Muscle of leg (tissue), 11 donors: ENCODE data around the gene NHSL2. TPM values are rescaled to one million over a fixed set of nuclear protein-coding genes. Genes with fewer than 3 reads are reported as not detected.
A peak's percentile ranks its signal among the peaks of the same experiment; 100 is the strongest.

Experiments used
- DNase-seq: peaks from one replicate; pipeline ENCODE4 v3.0.0; 2013
- H3K27ac ChIP-seq: one replicate; pipeline ENCODE4 v1.5.1; 2013; ENCODE audit warnings: mild to moderate bottlenecking, low read length, control low read depth
- H3K27me3 ChIP-seq: one replicate; pipeline ENCODE4 v1.6.1; 2013; ENCODE audit warnings: low read length; ENCODE audit not compliant: control insufficient read depth, insufficient read depth
- H3K36me3 ChIP-seq: one replicate; pipeline ENCODE4 v1.6.1; 2013; ENCODE audit warnings: low read length; ENCODE audit not compliant: control insufficient read depth, insufficient read depth
- H3K4me1 ChIP-seq: one replicate; pipeline ENCODE4 v1.6.1; 2013; ENCODE audit warnings: low read length; ENCODE audit not compliant: control insufficient read depth, insufficient read depth
- H3K4me3 ChIP-seq: one replicate; pipeline ENCODE4 v1.5.1; 2013; ENCODE audit warnings: low read length, control low read depth
- H3K9me3 ChIP-seq: replicated peaks from 2 replicates; pipeline ENCODE4 v1.6.1; 2013; ENCODE audit warnings: low read depth, low read length; ENCODE audit not compliant: control insufficient read depth
- WGBS: methylation state at CpG from one replicate; pipeline ENCODE4 v1.1.5; 2013; ENCODE audit warnings: missing lambda C conversion rate; ENCODE audit not compliant: insufficient coverage; 5-methylcytosine and 5-hydroxymethylcytosine counted together
- polyA plus RNA-seq, 8 donors: library from polyadenylated mRNA; unstranded; fragments of 120-200 nt; gene quantifications; one replicate each; pipeline versions ENCODE4 v1.2.1 to v1.2.3, GENCODE V29; 2013; ENCODE audit warnings: inconsistent platforms in 1 of 8, low replicate concordance in 1 of 8; ENCODE audit not compliant: insufficient read length in 8 of 8, insufficient read depth in 1 of 8
- total RNA-seq: library from RNA; stranded (reverse); fragments of 120-200 nt; gene quantifications from one replicate; pipeline ENCODE4 v1.2.4, GENCODE V29; 2013

Gene NHSL2
- total and polyA plus RNA-seq, 9 donors = 6.6 to 11.1 (median 8.3) TPM

DNA sequence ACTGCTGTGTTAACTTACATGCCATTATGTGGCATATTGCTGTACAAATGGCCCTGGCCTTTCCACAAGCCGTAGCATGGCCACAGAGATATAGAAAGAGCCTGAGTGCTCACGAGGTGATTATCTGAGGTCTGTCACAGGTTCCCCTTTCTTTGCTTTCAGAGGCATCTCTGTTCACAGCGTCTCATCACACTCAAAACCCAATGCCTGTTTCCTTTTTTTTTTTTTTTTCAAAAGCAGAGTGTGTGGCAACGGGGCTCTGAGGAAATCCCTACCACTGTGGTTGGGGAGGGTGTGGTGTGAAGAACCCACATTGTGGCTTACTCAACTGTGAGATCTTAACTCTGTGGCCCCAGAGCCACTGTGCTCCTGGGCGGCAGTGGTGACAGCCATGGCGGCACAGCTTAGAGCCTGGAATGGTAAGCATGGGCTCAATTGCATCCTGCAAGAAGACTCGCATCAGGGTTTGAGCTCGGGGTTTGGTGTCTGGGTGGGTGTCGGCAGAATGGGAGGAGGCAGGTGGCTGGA lies 190.2 kb downstream of the NHSL2 start:
- Histone ChIP-seq H3K4me3 (no peak overlapping the region), H3K27ac (no peak overlapping the region), H3K9me3 (no peaks in the 10 kb centered on the region), H3K36me3 (no peaks in the 10 kb centered on the region), H3K4me1 (no peaks in the 10 kb centered on the region), H3K27me3 (peaks cover 53% of the 10 kb centered on the region)
- peak; percentile 37 for DNase-seq
- WGBS = 78% methylated on average over 6 of the region's 9 CpGs

DNA sequence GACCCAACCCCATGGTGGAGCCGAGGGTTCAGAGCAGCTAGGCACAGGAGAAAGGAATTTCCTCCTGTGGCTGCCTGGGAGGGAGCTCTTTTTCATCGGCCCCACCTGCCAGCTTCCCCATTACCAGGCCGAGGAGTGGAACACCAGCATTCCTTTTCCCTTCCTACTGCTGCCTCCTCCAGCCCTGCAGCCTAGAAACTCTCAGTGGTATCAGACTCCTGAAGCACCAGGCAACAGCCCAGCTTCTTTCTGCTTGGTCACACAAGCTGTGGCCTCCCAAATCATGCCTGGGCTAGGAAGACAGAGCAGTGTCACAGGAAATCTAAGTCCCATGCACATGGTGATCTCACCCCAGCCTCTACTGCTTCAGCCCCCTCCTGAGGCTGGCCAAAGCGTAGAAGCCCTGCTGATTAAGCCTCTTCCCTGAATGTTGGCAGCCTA lies 191.0 kb downstream of the NHSL2 start:
- no peaks in the 10 kb centered on the region for H3K9me3 ChIP-seq
- H3K4me1 ChIP-seq = no peaks in the 10 kb centered on the region
- no peaks in the 10 kb centered on the region for H3K36me3 ChIP-seq
- no peak for DNase-seq
- no peak overlapping the region for H3K27ac ChIP-seq
- peaks cover 50% of the 10 kb centered on the region for H3K27me3 ChIP-seq
- WGBS = 25% methylated on average over 3 of the region's 4 CpGs
- H3K4me3 ChIP-seq = no peak overlapping the region

GRCh38 chrX:72102126-72102525 lies 191.5 kb downstream of the NHSL2 start:
- H3K4me3 ChIP-seq = no peak overlapping the region

GRCh38 chrX:72102760-72103159 lies 192.1 kb downstream of the NHSL2 start:
- H3K9me3 ChIP-seq = no peaks in the 10 kb centered on the region
- H3K27me3 ChIP-seq = peaks cover 53% of the 10 kb centered on the region
- no peaks in the 10 kb centered on the region for H3K4me1 ChIP-seq
- 73% methylated on average over 3 of the region's 4 CpGs for WGBS
- no peak for DNase-seq
- H3K27ac ChIP-seq = no peak overlapping the region
- no peak overlapping the region for H3K4me3 ChIP-seq
- H3K36me3 ChIP-seq = no peaks in the 10 kb centered on the region

More at GRCh38 chrX:72102126-72102525, 191.5 kb downstream of the NHSL2 start:
- DNase-seq = no peak
- Histone ChIP-seq H3K27ac (no peak overlapping the region), H3K9me3 (no peaks in the 10 kb centered on the region), H3K27me3 (peaks cover 50% of the 10 kb centered on the region), H3K36me3 (no peaks in the 10 kb centered on the region), H3K4me1 (no peaks in the 10 kb centered on the region)
- WGBS = no CpG with 5 or more reads among the region's 2 CpGs

DNA sequence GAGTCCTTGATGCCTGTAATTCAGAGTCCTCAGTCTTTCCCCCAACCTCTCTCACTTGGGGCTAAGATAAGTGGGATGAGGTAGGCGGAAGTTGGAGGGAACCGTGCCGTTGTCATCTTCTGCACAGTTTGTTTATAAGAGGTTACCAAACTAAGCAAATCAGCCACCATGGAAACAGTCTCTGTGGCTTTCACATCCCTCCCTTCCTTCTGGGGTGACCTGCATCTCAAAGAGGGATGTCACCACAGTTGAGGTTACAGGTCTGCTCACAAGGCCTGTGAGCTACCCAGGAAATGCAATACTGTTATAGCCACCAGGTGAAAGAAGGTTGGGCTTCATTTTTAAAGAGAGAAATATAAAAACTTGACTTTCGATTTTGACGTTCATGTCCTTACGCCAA lies 194.8 kb downstream of the NHSL2 start:
- Histone ChIP-seq H3K9me3 (no peaks in the 10 kb centered on the region), H3K4me1 (no peaks in the 10 kb centered on the region), H3K27ac (no peak overlapping the region), H3K36me3 (no peaks in the 10 kb centered on the region), H3K4me3 (no peak overlapping the region), H3K27me3 (peaks cover 67% of the 10 kb centered on the region)
- WGBS = 83% methylated on average over 3 of the region's 6 CpGs
- DNase-seq = no peak

DNA sequence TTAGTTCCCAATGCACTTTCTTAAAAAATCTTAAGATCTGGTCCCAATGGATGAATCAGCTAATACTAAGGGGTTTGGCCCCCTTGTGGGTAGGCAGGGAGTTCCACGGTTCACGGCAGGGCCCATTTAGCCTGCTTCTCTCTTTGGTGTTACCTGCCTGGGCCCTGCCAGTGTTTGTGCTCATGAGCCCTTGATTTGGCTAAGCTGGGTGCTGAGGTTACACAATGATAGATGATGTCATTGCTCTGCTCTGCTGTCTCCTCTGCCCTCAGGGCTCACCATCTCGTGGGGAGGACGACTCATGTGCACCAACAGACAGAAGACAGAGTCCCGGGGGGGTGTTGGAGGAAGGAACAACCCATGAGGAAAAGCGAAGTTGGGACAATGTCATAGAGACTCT lies 196.7 kb downstream of the NHSL2 start:
- Histone ChIP-seq H3K36me3 (no peaks in the 10 kb centered on the region), H3K4me3 (no peak overlapping the region), H3K27ac (no peak overlapping the region), H3K4me1 (no peaks in the 10 kb centered on the region), H3K9me3 (no peaks in the 10 kb centered on the region), H3K27me3 (peaks cover 57% of the 10 kb centered on the region)
- 79% methylated on average over 6 of the region's 6 CpGs for WGBS
- no peak for DNase-seq

DNA sequence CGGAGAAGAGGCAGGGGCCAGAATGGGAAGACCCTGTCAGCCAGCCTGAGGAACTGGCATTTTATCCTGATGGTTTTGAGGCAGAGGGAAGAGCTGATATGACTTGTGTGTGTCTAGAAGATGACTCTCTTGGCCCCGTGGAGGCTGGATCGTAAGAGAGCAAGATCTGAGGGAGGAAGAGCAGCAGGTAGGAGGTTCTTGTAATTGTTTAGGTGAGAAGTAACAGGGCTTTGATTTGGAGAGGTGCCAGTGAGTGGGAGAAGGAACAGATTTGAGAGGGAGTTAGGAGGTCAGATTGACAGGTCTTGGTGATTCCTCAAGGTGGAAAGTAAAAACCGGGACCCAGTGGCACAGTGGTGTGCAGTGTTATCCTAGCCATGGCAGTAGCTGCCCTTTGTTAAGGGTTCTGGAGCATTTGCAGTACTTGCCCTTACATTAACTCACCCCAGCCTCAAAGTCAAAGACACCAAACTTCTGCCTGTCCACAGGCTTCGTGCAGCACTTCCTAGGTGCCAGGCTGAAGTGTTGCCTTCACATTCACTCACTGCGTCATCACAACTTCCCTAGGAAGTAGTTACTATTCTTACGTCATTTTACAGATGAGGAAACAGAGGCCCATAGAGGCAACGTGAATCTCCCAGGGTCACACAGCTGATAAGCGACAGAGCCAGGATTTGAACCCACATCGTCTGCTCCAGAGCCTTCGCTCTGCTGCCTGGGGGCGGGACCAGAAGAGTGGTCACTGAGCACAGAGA lies 197.4 kb downstream of the NHSL2 start:
- H3K27me3 ChIP-seq = peaks cover 52% of the 10 kb centered on the region
- no peaks in the 10 kb centered on the region for H3K4me1 ChIP-seq
- no peaks in the 10 kb centered on the region for H3K36me3 ChIP-seq
- H3K4me3 ChIP-seq = no peak overlapping the region
- 84% methylated on average over 10 of the region's 12 CpGs for WGBS
- no peak for DNase-seq
- no peak overlapping the region for H3K27ac ChIP-seq
- H3K9me3 ChIP-seq = no peaks in the 10 kb centered on the region

GRCh38 chrX:72108666-72109065 lies 198.0 kb downstream of the NHSL2 start:
- WGBS = 82% methylated on average over 8 of the region's 10 CpGs
- Histone ChIP-seq H3K4me1 (peaks cover 2% of the 10 kb centered on the region), H3K9me3 (no peaks in the 10 kb centered on the region), H3K36me3 (no peaks in the 10 kb centered on the region), H3K27me3 (peaks cover 52% of the 10 kb centered on the region), H3K27ac (no peak overlapping the region), H3K4me3 (no peak overlapping the region)
- DNase-seq = no peak

- Histone ChIP-seq H3K27me3 (peaks cover 56% of the 10 kb centered on the region), H3K36me3 (no peaks in the 10 kb centered on the region), H3K9me3 (no peaks in the 10 kb centered on the region), H3K4me1 (peaks cover 3% of the 10 kb centered on the region), H3K4me3 (no peak overlapping the region), H3K27ac (no peak overlapping the region)
- DNase-seq = no peak
- 41% methylated on average over 3 of the region's 13 CpGs for WGBS
Observed at GRCh38 chrX:72110051-72110875, 199.6 kb downstream of the NHSL2 start.
